GM23338 (cell line): ENCODE measurements around the gene WNK2.

Source experiments
- EZH2 ChIP-seq: fragments of 200-600 bp; sonication (generic); IDR thresholded peaks from one replicate; pipeline ENCODE4 v1.8.0; 2017; ENCODE audit warnings: antibody characterized with exemption, mild to moderate bottlenecking, low read depth; ENCODE audit not compliant: unreplicated experiment
- JUNB ChIP-seq: IDR thresholded peaks from one replicate; pipeline ENCODE4 v1.6.1; 2016; ENCODE audit warnings: antibody characterized with exemption; ENCODE audit not compliant: unreplicated experiment
- POLR2AphosphoS5 ChIP-seq: IDR thresholded peaks from 2 replicates; pipeline ENCODE4 v1.6.1; 2016; ENCODE audit warnings: antibody characterized with exemption, low read depth
- STAT1 ChIP-seq: IDR thresholded peaks from one replicate; pipeline ENCODE4 v1.6.1; 2016; ENCODE audit warnings: antibody characterized with exemption; ENCODE audit not compliant: unreplicated experiment
- TF ChIP-seq, protein P1 (sequence below): IDR thresholded peaks from 2 replicates; pipeline ENCODE4 v1.6.1; 2016; ENCODE audit warnings: antibody characterized with exemption
- TF ChIP-seq, protein P2 (sequence below), 2 experiments: fragments of 200-600 bp in 1 of 2; sonication (generic) in 1 of 2; conservative IDR thresholded peaks; 2 replicates each; pipeline versions ENCODE4 v1.5.1 to v1.6.1; 2016 to 2017; ENCODE audit warnings: antibody characterized with exemption in 2 of 2, low read depth in 2 of 2, mild to moderate bottlenecking in 2 of 2, moderate library complexity in 1 of 2
- TF ChIP-seq, protein P3 (sequence below): IDR thresholded peaks from one replicate; pipeline ENCODE4 v1.6.1; 2018; ENCODE audit warnings: antibody characterized with exemption; ENCODE audit not compliant: unreplicated experiment

DNA sequence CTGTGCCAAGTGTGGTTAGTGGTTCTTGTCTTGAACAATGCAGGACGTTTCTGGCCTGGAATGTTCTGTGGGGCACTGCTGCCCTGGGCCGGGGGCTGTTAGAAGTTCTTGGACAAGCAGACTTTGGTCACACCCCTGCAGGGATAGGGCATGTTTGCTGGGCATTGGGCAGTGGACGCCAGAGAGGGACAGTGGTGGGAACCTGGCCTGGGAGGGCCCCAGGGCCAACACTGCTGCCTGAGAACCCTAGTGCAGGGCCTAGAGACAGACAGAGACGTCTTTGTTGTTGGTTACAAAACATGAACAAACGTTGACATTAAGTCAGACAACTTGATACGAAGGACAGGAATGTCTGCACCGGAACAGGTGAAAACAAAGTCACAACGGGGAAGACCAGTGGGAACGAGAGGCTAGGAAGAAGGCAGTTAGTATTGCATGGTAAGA is 57.0 kb downstream of the WNK2 start:
- TF ChIP-seq, protein P1, sequence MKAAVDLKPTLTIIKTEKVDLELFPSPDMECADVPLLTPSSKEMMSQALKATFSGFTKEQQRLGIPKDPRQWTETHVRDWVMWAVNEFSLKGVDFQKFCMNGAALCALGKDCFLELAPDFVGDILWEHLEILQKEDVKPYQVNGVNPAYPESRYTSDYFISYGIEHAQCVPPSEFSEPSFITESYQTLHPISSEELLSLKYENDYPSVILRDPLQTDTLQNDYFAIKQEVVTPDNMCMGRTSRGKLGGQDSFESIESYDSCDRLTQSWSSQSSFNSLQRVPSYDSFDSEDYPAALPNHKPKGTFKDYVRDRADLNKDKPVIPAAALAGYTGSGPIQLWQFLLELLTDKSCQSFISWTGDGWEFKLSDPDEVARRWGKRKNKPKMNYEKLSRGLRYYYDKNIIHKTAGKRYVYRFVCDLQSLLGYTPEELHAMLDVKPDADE: no peak
- TF ChIP-seq, protein P2, sequence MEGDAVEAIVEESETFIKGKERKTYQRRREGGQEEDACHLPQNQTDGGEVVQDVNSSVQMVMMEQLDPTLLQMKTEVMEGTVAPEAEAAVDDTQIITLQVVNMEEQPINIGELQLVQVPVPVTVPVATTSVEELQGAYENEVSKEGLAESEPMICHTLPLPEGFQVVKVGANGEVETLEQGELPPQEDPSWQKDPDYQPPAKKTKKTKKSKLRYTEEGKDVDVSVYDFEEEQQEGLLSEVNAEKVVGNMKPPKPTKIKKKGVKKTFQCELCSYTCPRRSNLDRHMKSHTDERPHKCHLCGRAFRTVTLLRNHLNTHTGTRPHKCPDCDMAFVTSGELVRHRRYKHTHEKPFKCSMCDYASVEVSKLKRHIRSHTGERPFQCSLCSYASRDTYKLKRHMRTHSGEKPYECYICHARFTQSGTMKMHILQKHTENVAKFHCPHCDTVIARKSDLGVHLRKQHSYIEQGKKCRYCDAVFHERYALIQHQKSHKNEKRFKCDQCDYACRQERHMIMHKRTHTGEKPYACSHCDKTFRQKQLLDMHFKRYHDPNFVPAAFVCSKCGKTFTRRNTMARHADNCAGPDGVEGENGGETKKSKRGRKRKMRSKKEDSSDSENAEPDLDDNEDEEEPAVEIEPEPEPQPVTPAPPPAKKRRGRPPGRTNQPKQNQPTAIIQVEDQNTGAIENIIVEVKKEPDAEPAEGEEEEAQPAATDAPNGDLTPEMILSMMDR (conservative IDR thresholded peaks at IDR 0.05; ENCODE audit: low read depth in 2 of 2): no peak
- TF ChIP-seq JUNB (no peak), POLR2AphosphoS5 (no peak), STAT1 (no peak), EZH2 (no peak)
- TF ChIP-seq, protein P3, sequence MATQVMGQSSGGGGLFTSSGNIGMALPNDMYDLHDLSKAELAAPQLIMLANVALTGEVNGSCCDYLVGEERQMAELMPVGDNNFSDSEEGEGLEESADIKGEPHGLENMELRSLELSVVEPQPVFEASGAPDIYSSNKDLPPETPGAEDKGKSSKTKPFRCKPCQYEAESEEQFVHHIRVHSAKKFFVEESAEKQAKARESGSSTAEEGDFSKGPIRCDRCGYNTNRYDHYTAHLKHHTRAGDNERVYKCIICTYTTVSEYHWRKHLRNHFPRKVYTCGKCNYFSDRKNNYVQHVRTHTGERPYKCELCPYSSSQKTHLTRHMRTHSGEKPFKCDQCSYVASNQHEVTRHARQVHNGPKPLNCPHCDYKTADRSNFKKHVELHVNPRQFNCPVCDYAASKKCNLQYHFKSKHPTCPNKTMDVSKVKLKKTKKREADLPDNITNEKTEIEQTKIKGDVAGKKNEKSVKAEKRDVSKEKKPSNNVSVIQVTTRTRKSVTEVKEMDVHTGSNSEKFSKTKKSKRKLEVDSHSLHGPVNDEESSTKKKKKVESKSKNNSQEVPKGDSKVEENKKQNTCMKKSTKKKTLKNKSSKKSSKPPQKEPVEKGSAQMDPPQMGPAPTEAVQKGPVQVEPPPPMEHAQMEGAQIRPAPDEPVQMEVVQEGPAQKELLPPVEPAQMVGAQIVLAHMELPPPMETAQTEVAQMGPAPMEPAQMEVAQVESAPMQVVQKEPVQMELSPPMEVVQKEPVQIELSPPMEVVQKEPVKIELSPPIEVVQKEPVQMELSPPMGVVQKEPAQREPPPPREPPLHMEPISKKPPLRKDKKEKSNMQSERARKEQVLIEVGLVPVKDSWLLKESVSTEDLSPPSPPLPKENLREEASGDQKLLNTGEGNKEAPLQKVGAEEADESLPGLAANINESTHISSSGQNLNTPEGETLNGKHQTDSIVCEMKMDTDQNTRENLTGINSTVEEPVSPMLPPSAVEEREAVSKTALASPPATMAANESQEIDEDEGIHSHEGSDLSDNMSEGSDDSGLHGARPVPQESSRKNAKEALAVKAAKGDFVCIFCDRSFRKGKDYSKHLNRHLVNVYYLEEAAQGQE: no peak
